GM19397 (cell line): ENCODE data around the gene DOCK7.
"Not testable (repeated sequence)": the region's sequence is repeated elsewhere in the genome, so short reads cannot be mapped to it uniquely, and the experiment has no call there.

Experiments used
- ATAC-seq: cut with Tn5 transposase; IDR thresholded peaks from one replicate; pipeline ENCODE4 v1.9.1; 2021; ENCODE audit warnings: mild to moderate bottlenecking, moderate library complexity; ENCODE audit not compliant: unreplicated experiment

DOCK7 gene

DNA sequence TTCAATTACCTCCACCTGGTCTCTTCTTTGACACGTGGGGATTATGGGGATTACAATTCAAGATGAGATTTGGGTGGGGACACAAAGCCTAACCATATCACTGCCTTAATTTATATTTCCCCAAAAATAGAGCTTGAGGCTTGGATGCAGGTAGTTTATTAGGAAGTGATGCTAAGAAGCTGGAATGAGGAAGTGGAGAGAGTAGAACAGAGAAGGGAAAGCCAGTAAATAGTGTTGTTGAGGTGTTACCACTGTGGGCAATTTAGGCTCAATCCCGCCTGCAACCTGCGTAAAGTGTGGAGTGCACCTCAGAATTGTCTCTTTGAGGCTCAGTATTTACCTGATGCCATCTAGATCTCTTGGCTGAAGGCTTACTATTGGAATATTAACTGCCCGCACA, 4.9 kb upstream of the DOCK7 start:
- ATAC-seq: no peak

GRCh38 chr1:62691062-62691844, 3.1 kb upstream of the DOCK7 start:
- no peak for ATAC-seq

DNA sequence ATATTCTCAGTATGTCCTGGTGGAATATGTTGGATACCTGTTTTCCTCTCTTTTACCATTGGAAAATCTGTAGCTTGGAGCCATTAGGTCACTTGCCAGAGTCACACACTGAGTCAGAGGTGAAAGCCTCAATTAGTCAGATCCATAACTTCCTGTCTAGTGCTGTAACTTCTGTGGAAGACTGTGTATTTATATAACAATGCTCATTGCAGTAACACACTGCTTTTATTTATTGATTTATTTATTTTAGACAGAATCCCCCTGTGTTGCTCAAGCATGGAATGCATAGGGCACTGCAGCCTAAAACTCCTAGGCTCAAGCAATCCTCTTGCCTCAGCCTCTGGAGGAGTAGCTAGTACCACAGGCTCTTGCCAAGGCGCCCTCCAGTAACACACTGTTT, 1.3 kb upstream of the DOCK7 start:
- no peak for ATAC-seq

- ATAC-seq: peak; percentile 2
These were observed 500 bp upstream of the DOCK7 start for GRCh38 chr1:62688687-62689085.

- ATAC-seq: peak; percentile 43
These were observed 724 bp downstream of the DOCK7 start for GRCh38 chr1:62687421-62687902.

DNA sequence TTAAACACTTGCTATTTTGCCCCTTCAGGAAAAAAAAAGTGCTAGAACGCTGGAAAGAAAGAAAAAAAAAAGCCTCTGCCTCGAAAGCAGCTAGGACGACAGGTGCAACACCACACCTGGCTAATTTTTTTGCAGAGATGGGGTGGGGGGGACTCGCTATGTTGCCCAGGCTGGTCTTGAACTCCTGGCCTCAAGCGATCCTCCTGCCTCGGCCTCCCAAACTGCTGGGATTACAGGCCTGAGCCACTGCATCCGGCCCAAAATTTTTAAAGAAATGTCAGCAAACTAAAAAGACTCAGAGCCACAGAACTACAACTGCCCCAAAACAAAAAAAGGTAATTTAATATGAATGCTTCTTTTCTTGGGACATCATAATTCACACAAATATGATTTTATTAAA, 1.4 kb downstream of the DOCK7 start:
- no peak for ATAC-seq

DNA sequence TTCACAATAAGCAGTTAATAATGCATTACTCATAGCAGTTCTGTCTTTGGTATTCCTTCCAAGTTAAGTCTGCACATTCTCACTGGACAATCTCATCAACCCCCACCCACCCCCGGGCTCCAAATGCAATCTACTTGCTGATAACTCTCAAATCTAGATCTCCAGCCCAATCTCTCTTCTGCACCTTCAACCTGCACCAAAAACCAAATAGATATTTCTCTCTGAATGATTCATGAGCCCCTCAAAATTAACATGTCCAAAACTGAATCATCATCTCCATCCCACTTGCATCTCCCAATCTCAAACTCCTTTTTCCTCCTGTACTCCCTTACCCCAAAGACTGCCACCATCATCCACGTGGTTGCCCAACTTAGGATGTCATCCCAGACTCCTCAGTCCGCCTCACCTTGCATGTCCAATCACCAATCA, 2.7 kb downstream of the DOCK7 start:
- ATAC-seq: no peak

DNA sequence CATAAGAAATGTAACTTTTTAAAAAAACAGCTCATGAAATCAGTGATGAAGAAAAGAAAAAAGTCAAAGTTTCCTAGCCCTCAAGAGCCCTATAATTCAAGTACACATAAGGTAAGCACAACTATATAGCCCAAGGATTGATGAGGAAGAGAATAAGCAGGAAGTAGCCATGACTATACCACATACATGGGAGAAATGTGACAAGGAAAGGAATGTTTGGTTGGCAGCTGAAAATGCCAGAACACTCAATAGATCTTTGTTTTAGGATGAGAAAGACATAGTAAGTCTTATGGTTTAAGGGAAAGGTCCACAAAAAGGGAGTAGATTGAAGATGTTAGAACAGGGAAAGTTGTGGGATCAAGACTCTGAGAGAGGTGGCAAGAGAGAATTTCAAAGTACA, 5.7 kb downstream of the DOCK7 start:
- no peak for ATAC-seq

GRCh38 chr1:62680992-62681391, 7.2 kb downstream of the DOCK7 start:
- ATAC-seq: not testable (repeated sequence)

DNA sequence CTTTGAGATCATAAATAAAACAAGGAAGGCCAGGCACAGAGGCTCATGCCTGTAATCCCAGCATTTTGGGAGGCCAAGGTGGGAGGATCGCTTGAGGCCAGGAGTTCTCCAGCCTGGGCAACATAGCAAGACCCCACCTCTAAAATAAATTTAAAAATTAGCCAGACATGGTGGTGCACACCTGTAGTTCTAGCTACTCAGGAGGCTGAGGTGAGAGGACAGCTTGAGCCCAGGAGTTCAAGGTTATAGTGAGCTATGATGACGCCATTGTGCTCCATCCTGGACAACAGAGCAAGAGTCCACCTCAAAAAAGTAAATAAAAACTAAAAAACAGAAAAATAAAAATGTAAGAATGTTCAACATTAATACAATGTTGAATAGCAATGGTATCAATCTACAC, 10.4 kb downstream of the DOCK7 start:
- ATAC-seq: not testable (repeated sequence)

DNA sequence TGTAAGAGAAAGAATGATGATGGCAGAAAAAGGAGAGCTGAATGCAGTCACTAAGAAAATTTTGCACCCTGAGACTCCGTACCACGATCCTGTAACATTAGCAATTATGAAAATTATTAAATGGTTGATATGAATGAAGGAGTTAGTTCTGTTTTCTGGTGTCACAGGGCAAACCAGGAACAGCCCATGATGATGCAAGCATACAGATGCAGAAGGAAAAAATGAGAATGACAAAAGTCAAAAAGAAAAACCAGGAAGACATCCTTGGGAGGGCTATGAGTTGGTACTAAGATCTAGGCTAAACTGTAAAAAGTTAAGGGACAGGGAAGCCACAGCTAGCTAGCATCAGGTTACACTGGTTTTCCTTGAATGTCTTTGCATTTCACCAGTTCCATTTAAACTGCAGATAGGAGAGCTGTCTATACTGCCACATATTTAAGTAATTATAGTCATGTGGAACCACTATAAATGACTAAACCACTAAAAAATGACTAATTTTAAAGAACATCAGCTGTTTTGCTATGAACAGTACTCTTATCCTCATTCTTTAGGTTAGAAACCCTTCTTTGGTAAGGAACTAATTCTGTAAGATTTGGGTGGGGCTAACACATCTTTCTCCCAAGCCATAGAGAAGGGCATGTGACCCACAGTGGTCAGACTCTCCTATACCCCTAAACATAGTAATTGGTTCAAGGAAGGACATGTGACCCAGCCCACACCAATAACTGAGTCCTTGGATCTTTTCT, 11.4 kb downstream of the DOCK7 start:
- ATAC-seq: no peak

DNA sequence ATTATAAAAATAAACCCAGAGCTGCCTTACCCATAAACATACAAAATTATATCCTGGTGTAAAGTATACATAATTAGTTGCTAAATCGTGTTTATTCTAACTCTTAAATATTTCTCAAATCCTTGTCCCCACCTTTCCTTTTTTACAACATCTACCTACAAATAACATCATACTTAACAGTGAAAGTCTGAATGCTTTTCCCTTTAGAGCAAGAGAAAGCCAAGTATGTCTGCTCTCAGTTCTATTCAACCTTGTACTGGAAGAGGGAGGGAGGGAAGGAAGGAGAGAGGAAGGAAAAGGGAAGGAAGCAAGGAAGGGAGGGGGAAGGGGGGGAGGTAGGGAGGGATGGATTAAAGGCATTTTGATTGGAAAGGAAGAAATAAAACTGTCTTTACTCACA, 14.6 kb downstream of the DOCK7 start:
- no peak for ATAC-seq

DNA sequence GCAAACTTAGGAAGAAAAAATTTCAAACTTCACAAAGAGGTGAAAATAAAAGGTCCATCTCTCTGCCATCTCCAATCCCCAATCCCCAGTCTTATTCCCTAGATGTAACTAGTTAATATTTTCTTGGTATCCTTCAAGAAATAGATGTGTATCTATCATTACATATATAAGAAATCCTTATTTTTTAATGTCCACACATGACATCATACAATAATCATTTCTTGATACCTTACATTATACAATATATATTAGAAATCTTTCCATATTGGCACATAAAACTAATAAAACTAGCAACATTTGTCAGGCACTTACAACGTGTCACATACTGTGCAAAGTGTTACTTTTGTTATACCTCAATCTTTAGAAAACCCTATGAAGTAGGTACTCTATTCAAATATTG, 16.2 kb downstream of the DOCK7 start:
- ATAC-seq: no peak

- no peak for ATAC-seq
These were observed 33.4 kb downstream of the DOCK7 start for GRCh38 chr1:62654744-62655143.

GRCh38 chr1:62652387-62652786, 35.8 kb downstream of the DOCK7 start:
- ATAC-seq: no peak

GRCh38 chr1:62643283-62643682, 44.9 kb downstream of the DOCK7 start:
- ATAC-seq: no peak

DNA sequence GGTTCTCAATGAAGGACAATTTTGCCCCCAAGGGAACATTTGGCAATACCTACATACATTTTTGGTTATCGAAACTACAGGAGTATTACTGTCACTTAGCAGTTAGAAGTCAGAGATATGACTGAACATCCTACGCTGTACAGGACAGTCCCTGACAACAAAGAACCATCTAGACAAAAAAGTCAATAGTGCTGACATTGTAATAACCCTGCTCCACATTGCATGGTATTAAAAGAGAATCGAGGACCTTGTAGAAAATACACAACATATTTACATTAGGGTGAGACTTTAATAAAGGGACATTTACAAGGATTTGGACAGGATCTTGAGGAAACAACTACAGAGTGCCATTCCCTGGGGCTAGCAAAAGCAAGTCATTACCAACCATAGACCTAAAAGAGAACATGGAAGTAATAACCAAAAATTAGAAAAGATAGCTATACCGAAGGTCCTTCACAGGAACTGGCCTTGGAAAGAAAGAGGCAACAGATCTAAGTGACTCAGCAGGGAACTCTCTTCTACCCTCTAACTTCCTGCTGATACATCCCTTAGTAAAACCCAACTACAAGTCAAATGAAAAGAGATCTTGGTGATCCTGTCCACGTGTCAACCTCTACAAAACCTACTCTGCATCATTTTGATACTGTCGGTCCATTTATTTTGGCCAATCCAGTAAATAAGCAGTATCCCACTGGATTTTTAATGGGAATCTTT, 50.6 kb downstream of the DOCK7 start:
- no peak for ATAC-seq

GRCh38 chr1:62628506-62628905, 59.7 kb downstream of the DOCK7 start:
- no peak for ATAC-seq

DNA sequence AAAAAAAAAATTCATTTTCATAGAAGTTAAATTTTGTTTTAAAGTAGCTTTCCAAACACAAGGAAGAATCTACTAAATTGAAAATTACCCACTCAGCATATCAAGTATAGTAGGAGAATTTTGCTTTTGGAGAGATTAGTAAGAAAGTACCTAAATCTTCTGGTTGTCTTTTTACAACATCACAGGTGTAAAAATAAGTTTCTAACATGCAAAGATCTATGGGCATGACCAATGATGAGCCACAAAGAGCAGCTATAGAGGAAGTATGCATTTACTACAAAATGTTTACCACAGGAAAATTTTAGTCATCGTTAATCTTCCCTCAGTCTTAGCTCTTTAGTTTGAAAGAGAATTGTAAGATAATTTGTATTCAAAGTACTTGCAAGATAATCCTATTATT, 62.8 kb downstream of the DOCK7 start:
- no peak for ATAC-seq

DNA sequence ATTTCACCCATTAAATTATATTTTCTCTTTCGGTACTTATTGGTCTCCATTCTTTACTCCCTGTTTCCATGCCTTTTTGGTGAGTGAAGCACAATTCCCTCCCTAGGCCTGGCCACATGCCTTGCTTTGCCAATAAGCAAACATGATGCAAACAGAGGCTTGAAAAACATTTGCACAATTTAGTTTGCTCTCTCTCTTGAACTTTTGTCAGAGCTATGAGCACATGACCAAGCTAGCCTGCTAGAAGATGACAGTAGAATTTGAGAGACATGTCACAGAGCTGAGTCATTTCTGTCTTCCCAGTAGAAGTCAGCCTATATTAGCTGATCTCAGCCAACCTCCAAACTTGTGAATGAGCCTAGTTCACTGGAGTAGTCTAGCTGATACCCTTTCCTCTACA, 66.3 kb downstream of the DOCK7 start:
- no peak for ATAC-seq

DNA sequence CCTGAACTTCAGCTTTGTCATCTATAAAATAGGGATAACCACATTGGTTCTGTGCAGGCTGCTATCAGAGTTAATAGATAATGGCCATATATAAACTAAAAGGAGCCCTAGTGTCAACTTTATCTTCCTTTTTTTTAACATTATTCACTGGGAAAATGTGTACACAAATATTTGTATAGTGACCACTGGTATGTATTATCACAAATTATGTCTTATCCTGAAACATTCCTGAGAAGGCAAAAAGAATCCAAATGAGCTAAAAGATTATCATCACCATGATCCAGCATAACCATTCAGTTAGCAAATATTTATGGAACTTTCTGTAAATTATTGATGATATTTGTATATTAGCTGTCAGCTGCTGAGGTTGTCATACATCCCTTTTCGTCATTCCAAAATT, 74.3 kb downstream of the DOCK7 start:
- ATAC-seq: no peak

GRCh38 chr1:62613325-62613727, 74.9 kb downstream of the DOCK7 start:
- peak; percentile 86 for ATAC-seq
